GF-D8 (cell line): Measurements from ENCODE around the gene PRAMEF1.
"Not testable (repeated sequence)": the region's sequence is repeated elsewhere in the genome, so short reads cannot be mapped to it uniquely, and the experiment has no call there.

Source experiments
- DNase-seq: peaks from one replicate; lab custom pipeline; 2025; lab: John Stamatoyannopoulos, UW

The PRAMEF1 gene

DNA sequence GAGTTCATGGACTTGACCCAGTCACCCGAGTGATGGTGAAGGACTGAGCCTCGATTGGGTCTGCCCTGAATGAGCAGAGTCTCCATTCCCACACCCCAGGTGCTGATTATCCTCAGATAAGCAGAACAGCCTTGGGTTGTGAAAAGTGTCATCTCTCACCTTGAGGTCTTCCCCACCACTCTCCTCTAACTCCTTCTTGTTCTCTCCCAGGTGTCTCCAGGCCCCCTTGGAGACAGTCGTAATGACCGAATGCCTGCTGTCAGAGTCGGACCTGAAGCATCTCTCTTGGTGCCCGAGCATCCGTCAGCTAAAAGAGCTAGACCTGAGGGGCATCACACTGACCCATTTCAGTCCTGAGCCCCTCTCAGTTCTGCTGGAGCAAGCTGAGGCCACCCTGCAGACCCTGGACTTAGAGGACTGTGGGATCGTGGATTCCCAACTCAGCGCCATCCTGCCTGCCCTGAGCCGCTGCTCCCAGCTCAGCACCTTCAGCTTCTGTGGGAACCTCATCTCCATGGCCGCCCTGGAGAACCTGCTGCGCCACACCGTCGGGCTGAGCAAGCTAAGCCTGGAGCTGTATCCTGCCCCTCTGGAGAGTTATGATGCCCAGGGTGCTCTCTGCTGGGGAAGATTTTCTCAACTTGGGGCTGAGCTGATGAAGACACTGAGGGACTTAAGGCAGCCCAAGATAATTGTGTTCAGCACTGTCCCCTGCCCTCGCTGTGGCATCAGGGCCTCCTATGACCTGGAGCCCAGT is 14.2 kb upstream of the PRAMEF1 start:
- DNase-seq, result no peak

- no peak for DNase-seq
Measured at GRCh38 chr1:12778061-12778460, 13.1 kb upstream of the PRAMEF1 start.

DNA sequence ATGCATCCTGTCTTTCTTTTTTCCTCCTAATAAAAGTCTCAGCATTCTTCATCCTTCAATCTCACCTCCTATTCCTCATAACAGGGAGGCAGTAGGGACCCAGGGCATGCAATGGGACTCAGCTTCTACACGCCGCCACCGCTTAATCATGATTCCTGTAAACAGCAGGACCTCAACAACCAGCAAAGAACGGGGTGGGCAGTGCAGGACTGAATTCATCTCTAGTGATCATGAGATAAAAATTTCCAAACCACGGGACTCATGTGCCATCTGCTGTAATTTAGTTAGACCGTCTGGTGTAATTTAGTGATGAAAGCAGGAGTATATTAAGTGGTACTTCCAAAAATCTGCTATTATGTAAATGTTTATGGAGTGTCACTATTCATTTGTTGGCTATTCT is 12.3 kb upstream of the PRAMEF1 start:
- DNase-seq, result no peak

DNA sequence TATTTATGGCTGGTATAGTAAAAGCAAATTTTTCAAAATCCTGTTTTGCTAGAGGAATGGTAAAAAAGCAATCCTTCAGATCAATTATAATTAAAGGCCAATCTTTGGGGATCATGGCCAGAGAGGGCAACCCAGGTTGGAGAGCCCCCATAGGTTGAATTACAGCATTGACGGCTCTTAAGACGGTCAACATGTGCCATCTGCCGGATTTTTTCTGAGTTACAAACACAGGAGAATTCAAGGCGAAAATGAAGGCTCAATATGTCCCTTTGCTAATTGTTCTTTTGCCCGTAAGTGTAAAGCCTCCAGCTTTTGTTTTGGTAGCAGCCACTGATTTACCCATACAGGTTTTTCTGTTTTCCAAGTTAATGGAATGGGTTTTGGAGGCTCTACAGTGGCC is 9.7 kb upstream of the PRAMEF1 start:
- not testable (repeated sequence) for DNase-seq

DNA sequence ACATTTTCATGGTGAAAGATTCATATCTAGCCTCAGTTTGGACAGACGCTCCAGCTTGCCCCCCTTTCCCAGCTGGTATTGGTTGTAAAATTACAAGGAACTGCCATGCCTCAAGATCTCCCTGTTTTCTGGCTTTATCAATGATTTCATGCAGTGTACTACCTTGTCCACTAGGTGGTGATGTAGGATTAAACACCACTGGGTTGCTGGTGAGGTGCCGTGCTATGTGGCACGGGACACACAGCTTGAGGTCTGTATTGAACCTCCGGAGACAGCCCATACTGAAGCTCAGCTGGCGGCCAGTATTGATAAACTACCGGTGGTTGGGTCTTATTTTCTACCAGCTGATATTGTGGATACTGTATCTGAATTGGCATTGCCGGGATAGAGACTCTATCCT is 7.4 kb upstream of the PRAMEF1 start:
- not testable (repeated sequence) for DNase-seq

- DNase-seq, result not testable (repeated sequence)
Measured at GRCh38 chr1:12784729-12785128, 6.5 kb upstream of the PRAMEF1 start.

DNA sequence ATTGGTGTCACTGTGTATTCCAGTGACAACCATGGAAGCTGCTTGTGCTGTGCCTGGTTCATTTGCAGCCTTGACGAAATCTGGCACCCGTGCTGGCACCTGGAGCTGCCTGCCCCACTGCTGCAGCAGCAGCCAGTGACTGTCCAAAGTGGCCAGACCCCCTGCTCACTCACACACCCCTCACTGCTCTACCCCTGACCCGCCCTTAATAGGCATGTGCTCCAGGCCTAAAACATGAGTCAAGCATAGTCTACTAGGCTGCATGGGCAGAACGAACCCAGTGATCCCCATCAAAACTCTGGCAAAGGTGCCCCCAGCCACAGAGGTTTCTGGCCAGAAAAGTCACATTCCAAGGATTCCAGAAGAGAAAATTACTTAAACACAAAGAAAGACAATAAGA is 7.7 kb downstream of the PRAMEF1 start:
- no peak for DNase-seq

GRCh38 chr1:12799730-12800129 is 8.5 kb downstream of the PRAMEF1 start:
- no peak for DNase-seq

- no peak for DNase-seq
Measured at GRCh38 chr1:12809933-12810332, 18.7 kb downstream of the PRAMEF1 start.

DNA sequence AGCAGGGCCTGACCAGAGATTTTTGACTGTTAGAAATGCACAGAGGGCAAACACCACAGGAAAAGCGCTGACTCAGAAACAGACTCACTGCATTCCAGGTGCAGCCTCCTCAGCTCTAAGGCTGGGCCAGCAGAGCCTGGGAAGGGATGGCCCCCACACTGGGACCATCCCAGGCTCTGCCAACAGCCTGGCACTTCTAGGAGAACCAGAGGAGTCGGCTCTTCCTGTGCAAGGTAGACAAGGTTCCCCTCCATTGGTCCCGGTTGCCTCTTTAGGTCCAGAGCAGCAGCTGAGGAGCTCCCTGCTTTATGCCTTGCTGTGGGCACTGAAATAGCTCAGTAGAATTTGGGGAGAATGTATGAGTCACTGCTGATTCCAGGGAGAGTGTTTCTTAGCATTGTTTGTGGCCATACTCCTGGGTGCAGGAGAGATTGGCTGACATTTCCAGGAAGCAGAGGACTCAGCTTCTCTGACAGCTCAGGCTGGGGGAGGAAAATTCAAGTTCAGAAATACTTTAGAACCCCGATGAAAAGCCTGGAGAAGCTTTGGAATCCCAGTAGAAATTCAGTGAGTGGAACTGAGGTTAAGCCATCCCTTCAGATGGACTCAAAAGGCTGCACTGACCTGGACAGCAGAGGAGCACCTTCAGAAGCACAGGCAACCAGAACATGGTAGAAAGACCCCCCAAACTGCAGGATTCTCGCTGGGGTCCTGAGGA is 19.7 kb downstream of the PRAMEF1 start:
- DNase-seq, result no peak

- DNase-seq, result no peak
Measured at GRCh38 chr1:12811409-12811784, 20.2 kb downstream of the PRAMEF1 start.

DNA sequence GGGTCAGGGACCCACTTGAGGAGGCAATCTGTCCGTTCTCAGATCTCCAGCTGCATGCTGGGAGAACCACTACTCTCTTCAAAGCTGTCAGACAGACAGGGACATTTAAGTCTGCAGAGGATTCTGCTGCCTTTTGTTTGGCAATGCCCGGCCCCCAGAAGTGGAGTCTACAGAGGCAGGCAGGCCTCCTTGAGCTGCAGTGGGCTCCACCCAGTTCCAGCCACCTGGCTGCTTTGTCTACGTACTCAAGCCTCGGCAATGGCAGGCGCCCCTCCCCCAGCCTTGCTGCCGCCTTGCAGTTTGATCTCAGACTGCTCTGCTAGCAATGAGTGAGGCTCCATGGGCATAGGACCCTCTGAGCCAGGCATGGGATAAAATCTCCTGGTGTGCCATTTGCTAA is 27.9 kb downstream of the PRAMEF1 start:
- DNase-seq, result not testable (repeated sequence)

- not testable (repeated sequence) for DNase-seq
Measured at GRCh38 chr1:12831310-12831709, 40.1 kb downstream of the PRAMEF1 start, which contains the start of gene PRAMEF11. Gene PRAMEF11 (minus strand): TSS chr1:12831410. CDS start chr1:12828789, 2,621 bp downstream.

- not testable (repeated sequence) for DNase-seq
Measured at GRCh38 chr1:12833251-12833650, 42.1 kb downstream of the PRAMEF1 start.
